HCT116 (cell line): ENCODE results near the gene ADGRB2. TPM values are rescaled to one million over a fixed set of nuclear protein-coding genes. Genes with fewer than 3 reads are reported as not detected.

Experiments
- ATAC-seq: fragments of 200-7000 bp; cut with Tn5 transposase; 2 replicates; pipeline ENCODE4 v1.9.1; 2020; ENCODE audit warnings: mild to moderate bottlenecking, moderate library complexity
- BruUV-seq: library from RNA; stranded (reverse); fragments of 400-500 nt; replicated peaks from 2 replicates; lab custom pipeline; 2021; lab: Mats Ljungman, UMichigan
- CTCF ChIA-PET: fragments of 300-600 bp; sonication (Branson Sonifier 250); formaldehyde crosslinking; loops from one replicate; lab custom pipeline; 2021; ENCODE audit warnings: antibody characterized with exemption; lab: Charles Lee
- POLR2A ChIA-PET: fragments of 300-600, 350-600 bp; sonication (Branson Sonifier 250); formaldehyde crosslinking; loops from one replicate; lab custom pipeline; 2021; ENCODE audit warnings: antibody characterized with exemption; lab: Charles Lee
- RAD21 ChIA-PET, 2 experiments: fragments of 300-600 bp; sonication (Branson Sonifier 250); formaldehyde crosslinking; loops; one replicate each; lab custom pipeline; 2023; ENCODE audit warnings: low total read pairs in 2 of 2; ENCODE audit not compliant: uncharacterized antibody in 2 of 2, unreplicated experiment in 2 of 2, low non-redundant PET in 1 of 2; lab: Charles Lee
- DNase-seq: peaks from one replicate; pipeline ENCODE4 v3.0.0-alpha.2; 2010; ENCODE audit warnings: low read depth, low spot score
- H2AFZ ChIP-seq: fragments of 200-600 bp; shearing (Covaris generic), sonication (generic); 2 replicates; pipeline ENCODE4 v1.6.1; 2017; ENCODE audit warnings: low read depth, mixed run types, mixed read lengths, antibody characterized with exemption, low read length; ENCODE audit not compliant: poor library complexity, severe bottlenecking
- H3K27ac ChIP-seq: 2 replicates; pipeline ENCODE4 v1.5.1; 2012; ENCODE audit warnings: low read depth, low read length
- H3K27me3 ChIP-seq: fragments of 200-600 bp; sonication (generic); 2 replicates; pipeline ENCODE4 v1.6.1; 2016; ENCODE audit warnings: mixed run types, low read length, mixed read lengths; ENCODE audit not compliant: insufficient read depth
- H3K36me3 ChIP-seq, 2 experiments: fragments of 200-500 bp in 1 of 2; fragments of 200-600 bp in 1 of 2; sonication (Bioruptor generic) in 1 of 2; sonication (generic) in 1 of 2; 2 replicates each; pipeline versions ENCODE4 v1.5.1 to v1.6.1; 2014 to 2016; ENCODE audit warnings: low read length in 2 of 2, inconsistent platforms in 1 of 2, mixed read lengths in 1 of 2, mixed run types in 1 of 2; ENCODE audit not compliant: insufficient read depth in 2 of 2, control insufficient read depth in 1 of 2
- H3K4me1 ChIP-seq, 2 experiments: fragments of 200-600 bp in 1 of 2; sonication (generic) in 1 of 2; 2 replicates each; pipeline versions ENCODE4 v1.5.1 to v1.6.1; 2012 to 2017; ENCODE audit warnings: low read length in 2 of 2, inconsistent platforms in 1 of 2, mild to moderate bottlenecking in 1 of 2, mixed read lengths in 1 of 2, mixed run types in 1 of 2, moderate library complexity in 1 of 2; ENCODE audit not compliant: insufficient read depth in 2 of 2, control insufficient read depth in 1 of 2
- H3K4me2 ChIP-seq: fragments of 200-600 bp; sonication (generic); 2 replicates; pipeline ENCODE4 v1.6.1; 2017; ENCODE audit warnings: mixed run types, low read length, mixed read lengths
- H3K4me3 ChIP-seq, 2 experiments: fragments of 200-600 bp in 1 of 2; sonication (generic) in 1 of 2; replicated peaks in 1 of 2; 2 replicates each; pipeline ENCODE4 v1.5.1; 2011 to 2016; ENCODE audit warnings: low read length in 2 of 2, control low read depth in 1 of 2, low read depth in 1 of 2, mild to moderate bottlenecking in 1 of 2, mixed read lengths in 1 of 2, mixed run types in 1 of 2
- H3K79me2 ChIP-seq: fragments of 200-600 bp; sonication (generic); 2 replicates; pipeline ENCODE4 v1.6.1; 2017; ENCODE audit warnings: mild to moderate bottlenecking, mixed run types, low read length, moderate library complexity, mixed read lengths; ENCODE audit not compliant: insufficient read depth
- H3K9ac ChIP-seq: fragments of 200-600 bp; sonication (generic); 2 replicates; pipeline ENCODE4 v1.6.1; 2016; ENCODE audit warnings: low read length, mixed read lengths
- H3K9me2 ChIP-seq: fragments of 200-600 bp; sonication (generic), shearing (Covaris generic); 2 replicates; pipeline ENCODE4 v1.6.1; 2017; ENCODE audit warnings: mixed run types, mild to moderate bottlenecking, moderate library complexity; ENCODE audit not compliant: insufficient read depth
- H3K9me3 ChIP-seq, 2 experiments: fragments of 200-500 bp in 1 of 2; fragments of 200-600 bp in 1 of 2; sonication (Bioruptor generic) in 1 of 2; sonication (generic) in 1 of 2; 2 replicates each; pipeline ENCODE4 v1.6.1; 2014 to 2017; ENCODE audit warnings: low read length in 2 of 2, mixed read lengths in 2 of 2, inconsistent platforms in 1 of 2, low read depth in 1 of 2, mild to moderate bottlenecking in 1 of 2, mixed run types in 1 of 2, moderate library complexity in 1 of 2; ENCODE audit not compliant: control insufficient read depth in 1 of 2, insufficient read depth in 1 of 2
- H4K20me1 ChIP-seq: fragments of 200-600 bp; sonication (generic), shearing (Covaris generic); 2 replicates; pipeline ENCODE4 v1.6.1; 2017; ENCODE audit warnings: mixed run types, mild to moderate bottlenecking, moderate library complexity; ENCODE audit not compliant: insufficient read depth
- CBX3 ChIP-seq: IDR thresholded peaks from 2 replicates; pipeline ENCODE4 v1.6.1; 2012; ENCODE audit warnings: low read depth
- CEBPB ChIP-seq: IDR thresholded peaks from 2 replicates; pipeline ENCODE4 v1.6.1; 2012; ENCODE audit warnings: low read depth
- EGR1 ChIP-seq: IDR thresholded peaks from 2 replicates; pipeline ENCODE4 v1.6.1; 2012; ENCODE audit warnings: low read depth
- ELF1 ChIP-seq: IDR thresholded peaks from 2 replicates; pipeline ENCODE4 v1.6.1; 2012; ENCODE audit warnings: low read depth, borderline replicate concordance
- FOSL1 ChIP-seq: IDR thresholded peaks from 2 replicates; pipeline ENCODE4 v1.6.1; 2012; ENCODE audit warnings: low read depth
- POLR2AphosphoS5 ChIP-seq: IDR thresholded peaks from 2 replicates; pipeline ENCODE4 v1.6.1; 2011; ENCODE audit warnings: mild to moderate bottlenecking, low read depth, low read length, moderate library complexity
- SIN3A ChIP-seq: IDR thresholded peaks from 2 replicates; pipeline ENCODE4 v1.6.1; 2012; ENCODE audit warnings: low read depth
- SRF ChIP-seq: IDR thresholded peaks from 2 replicates; pipeline ENCODE4 v1.6.1; 2012; ENCODE audit warnings: low read depth
- YY1 ChIP-seq: IDR thresholded peaks from 2 replicates; pipeline ENCODE4 v1.6.1; 2011; ENCODE audit warnings: low read length, low read depth, moderate library complexity, mild to moderate bottlenecking; ENCODE audit not compliant: insufficient replicate concordance; ENCODE audit errors: extremely low read depth
- ZFX ChIP-seq: fragments of 450-650 bp; IDR thresholded peaks from 2 replicates; pipeline ENCODE4 v1.6.1; 2017
- ZNF274 ChIP-seq: fragments of 200-500 bp; sonication (Bioruptor generic); IDR thresholded peaks from 2 replicates; pipeline ENCODE4 v1.6.1; 2014; ENCODE audit warnings: mild to moderate bottlenecking, low read depth, low read length, inconsistent platforms
- intact Hi-C: fragments of 100-400 bp; cut with micrococcal nuclease; formaldehyde crosslinking; loops from 2 replicates; pipeline ENCODE4 v1.10.0; 2022
- total RNA-seq: library from RNA; stranded (reverse); gene quantifications from one replicate; pipeline ENCODE4 v1.2.1, GENCODE V29; 2021; ENCODE audit not compliant: unreplicated experiment
- TF ChIP-seq, protein P1 (sequence below): IDR thresholded peaks from 2 replicates; pipeline ENCODE4 v1.6.1; 2011; ENCODE audit warnings: mild to moderate bottlenecking, low read length, moderate library complexity; ENCODE audit not compliant: insufficient replicate concordance; ENCODE audit errors: extremely low read depth

The ADGRB2 gene
- total RNA-seq, 1 experiment from 2014 or later, result 10.1 TPM

DNA sequence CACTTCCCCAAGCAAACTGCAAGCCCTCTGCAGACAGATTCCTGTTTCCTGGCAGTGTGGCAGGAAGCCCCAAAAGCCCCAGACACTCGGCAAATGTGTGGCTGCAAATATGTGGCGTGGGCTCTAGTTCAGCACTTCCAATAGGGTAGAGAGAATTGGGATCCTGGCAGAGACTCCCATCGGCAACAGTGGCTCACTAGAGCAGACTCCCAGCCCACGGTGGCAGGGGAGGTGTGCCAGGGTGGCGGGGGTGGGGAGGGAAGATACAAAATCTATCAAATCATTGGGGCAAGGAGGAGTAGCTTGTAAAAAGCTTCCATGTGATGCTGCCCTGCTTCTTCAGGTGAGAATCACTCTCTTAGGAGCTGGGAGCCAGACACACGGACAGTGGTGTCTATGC lies 86.2 kb downstream of the ADGRB2 start:
- Histone ChIP-seq H3K9me2 (no peaks in the 10 kb centered on the region), H3K9me3 (no peaks in the 10 kb centered on the region), H4K20me1 (no peaks in the 10 kb centered on the region), H3K79me2 (no peaks in the 10 kb centered on the region), H3K4me1 (no peaks in the 10 kb centered on the region), H3K27me3 (no peaks in the 10 kb centered on the region), H3K36me3 (no peaks in the 10 kb centered on the region), H3K4me2 (no peak overlapping the region), H3K27ac (no peak overlapping the region), H3K9ac (no peak overlapping the region), H2AFZ (no peak overlapping the region), H3K4me3 (no peak overlapping the region)
- DNase-seq (no peak), ATAC-seq (no peak)
- ChIA-PET RAD21 (no interaction called here), POLR2A (no interaction called here), CTCF (interaction anchor here (1.5 kb wide), 1 partner anchor 111 kb away, joined by 8 read pairs; no protein-coding TSS in a partner anchor)
- intact Hi-C loops, result no loop called here
- no TSS peak for BruUV-seq
- TF ChIP-seq ZNF274 (no peak), ELF1 (no peak), YY1 (no peak), CEBPB (no peak), EGR1 (no peak), SIN3A (no peak), POLR2AphosphoS5 (no peak), CBX3 (no peak), SRF (no peak)

DNA sequence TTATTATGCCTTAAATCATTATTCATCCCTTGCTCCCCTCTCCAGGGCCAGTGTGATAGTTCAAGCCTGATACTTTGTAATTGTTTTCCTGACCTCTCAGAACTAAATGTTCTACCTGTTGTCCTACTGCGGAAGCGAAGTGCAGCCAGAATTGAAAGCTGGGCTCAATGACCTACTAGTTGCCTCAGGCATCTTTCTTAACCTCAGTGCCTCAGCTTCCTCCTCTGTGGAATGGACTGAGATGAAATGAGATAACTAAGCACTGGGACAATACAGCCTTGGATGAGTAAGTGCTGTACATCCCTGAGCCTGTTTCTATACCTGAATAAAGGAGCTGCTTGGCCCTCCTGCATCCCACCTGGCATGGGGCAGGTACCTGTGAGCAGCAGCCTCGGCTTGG lies 86.7 kb downstream of the ADGRB2 start:
- BruUV-seq, result no TSS peak
- Histone ChIP-seq H3K9ac (no peak overlapping the region), H3K79me2 (no peaks in the 10 kb centered on the region), H4K20me1 (no peaks in the 10 kb centered on the region), H3K4me2 (no peak overlapping the region), H3K27ac (no peak overlapping the region), H3K4me3 (no peak overlapping the region), H2AFZ (no peak overlapping the region), H3K4me1 (no peaks in the 10 kb centered on the region), H3K9me3 (no peaks in the 10 kb centered on the region), H3K27me3 (no peaks in the 10 kb centered on the region), H3K9me2 (no peaks in the 10 kb centered on the region), H3K36me3 (no peaks in the 10 kb centered on the region)
- CTCF ChIA-PET, result no interaction called here
- no peak for TF ChIP-seq ZFX
- TF ChIP-seq POLR2AphosphoS5, result no peak
- TF ChIP-seq, protein P1, sequence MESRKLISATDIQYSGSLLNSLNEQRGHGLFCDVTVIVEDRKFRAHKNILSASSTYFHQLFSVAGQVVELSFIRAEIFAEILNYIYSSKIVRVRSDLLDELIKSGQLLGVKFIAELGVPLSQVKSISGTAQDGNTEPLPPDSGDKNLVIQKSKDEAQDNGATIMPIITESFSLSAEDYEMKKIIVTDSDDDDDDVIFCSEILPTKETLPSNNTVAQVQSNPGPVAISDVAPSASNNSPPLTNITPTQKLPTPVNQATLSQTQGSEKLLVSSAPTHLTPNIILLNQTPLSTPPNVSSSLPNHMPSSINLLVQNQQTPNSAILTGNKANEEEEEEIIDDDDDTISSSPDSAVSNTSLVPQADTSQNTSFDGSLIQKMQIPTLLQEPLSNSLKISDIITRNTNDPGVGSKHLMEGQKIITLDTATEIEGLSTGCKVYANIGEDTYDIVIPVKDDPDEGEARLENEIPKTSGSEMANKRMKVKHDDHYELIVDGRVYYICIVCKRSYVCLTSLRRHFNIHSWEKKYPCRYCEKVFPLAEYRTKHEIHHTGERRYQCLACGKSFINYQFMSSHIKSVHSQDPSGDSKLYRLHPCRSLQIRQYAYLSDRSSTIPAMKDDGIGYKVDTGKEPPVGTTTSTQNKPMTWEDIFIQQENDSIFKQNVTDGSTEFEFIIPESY, result no peak
- no peak for TF ChIP-seq ELF1
- no peak for TF ChIP-seq FOSL1
- RAD21 ChIA-PET, result no interaction called here
- no peak for DNase-seq
- intact Hi-C loops, result no loop called here
- no peak for ATAC-seq
- POLR2A ChIA-PET, result no interaction called here
